ENCODE data around the gene LYPD8.

LYPD8 gene

GRCh38 chr1:248756636-248757035, 1.1 kb upstream of the LYPD8 start:
- Histone ChIP-seq H3K27ac (ENCODE audit: low read length) (no peak overlapping the region), H3K4me3 (ENCODE audit: low read length) (no peak overlapping the region), H3K36me3 (ENCODE audit: insufficient read depth, low read depth, low read length) (no peaks in the 10 kb centered on the region), H3K9me3 (ENCODE audit: insufficient read depth, low read depth, low read length) (peaks cover 95% of the 10 kb centered on the region), H3K27me3 (ENCODE audit: insufficient read depth, low read length) (no peaks in the 10 kb centered on the region), H3K4me1 (ENCODE audit: insufficient read depth, low read length) (no peaks in the 10 kb centered on the region), H3K9ac (ENCODE audit: low read depth, low read length) (no peak overlapping the region)

- H3K4me3 ChIP-seq (ENCODE audit: low read length) = no peak overlapping the region
- H3K36me3 ChIP-seq (ENCODE audit: insufficient read depth, low read depth, low read length) = no peaks in the 10 kb centered on the region
- no peaks in the 10 kb centered on the region for H3K4me1 ChIP-seq (ENCODE audit: insufficient read depth, low read length)
- no peak overlapping the region for H3K9ac ChIP-seq (ENCODE audit: low read depth, low read length)
- H3K27ac ChIP-seq (ENCODE audit: low read length) = no peak overlapping the region
- H3K9me3 ChIP-seq (ENCODE audit: insufficient read depth, low read depth, low read length) = peaks cover 95% of the 10 kb centered on the region
- no peaks in the 10 kb centered on the region for H3K27me3 ChIP-seq (ENCODE audit: insufficient read depth, low read length)
Measured at GRCh38 chr1:248756151-248756550, 592 bp upstream of the LYPD8 start.

GRCh38 chr1:248753708-248754280, 1.8 kb downstream of the LYPD8 start:
- Histone ChIP-seq H3K9me3 (ENCODE audit: insufficient read depth, low read depth, low read length) (peaks cover 98% of the 10 kb centered on the region), H3K27ac (ENCODE audit: low read length) (no peak overlapping the region), H3K9ac (ENCODE audit: low read depth, low read length) (no peak overlapping the region), H3K4me3 (ENCODE audit: low read length) (peak overlapping the region; percentile 50), H3K4me1 (ENCODE audit: insufficient read depth, low read length) (no peaks in the 10 kb centered on the region), H3K36me3 (ENCODE audit: insufficient read depth, low read depth, low read length) (no peaks in the 10 kb centered on the region), H3K27me3 (ENCODE audit: insufficient read depth, low read length) (no peaks in the 10 kb centered on the region)

GRCh38 chr1:248753029-248753594, 2.4 kb downstream of the LYPD8 start:
- Histone ChIP-seq H3K4me3 (ENCODE audit: low read length) (peak overlapping the region; percentile 50), H3K27me3 (ENCODE audit: insufficient read depth, low read length) (no peaks in the 10 kb centered on the region), H3K27ac (ENCODE audit: low read length) (no peak overlapping the region), H3K9me3 (ENCODE audit: insufficient read depth, low read depth, low read length) (peaks cover 96% of the 10 kb centered on the region), H3K36me3 (ENCODE audit: insufficient read depth, low read depth, low read length) (no peaks in the 10 kb centered on the region), H3K9ac (ENCODE audit: low read depth, low read length) (no peak overlapping the region), H3K4me1 (ENCODE audit: insufficient read depth, low read length) (no peaks in the 10 kb centered on the region)

- Histone ChIP-seq H3K36me3 (ENCODE audit: insufficient read depth, low read depth, low read length) (no peaks in the 10 kb centered on the region), H3K27ac (ENCODE audit: low read length) (no peak overlapping the region), H3K4me3 (ENCODE audit: low read length) (peak overlapping the region; percentile 50; the same call in 1 of the 2 replicates), H3K9ac (ENCODE audit: low read depth, low read length) (no peak overlapping the region), H3K9me3 (ENCODE audit: insufficient read depth, low read depth, low read length) (peaks cover 90% of the 10 kb centered on the region), H3K4me1 (ENCODE audit: insufficient read depth, low read length) (no peaks in the 10 kb centered on the region), H3K27me3 (ENCODE audit: insufficient read depth, low read length) (no peaks in the 10 kb centered on the region)
Measured at GRCh38 chr1:248752161-248753028, 3.2 kb downstream of the LYPD8 start.

- H3K36me3 ChIP-seq (ENCODE audit: insufficient read depth, low read depth, low read length) = no peaks in the 10 kb centered on the region
- H3K4me1 ChIP-seq (ENCODE audit: insufficient read depth, low read length) = no peaks in the 10 kb centered on the region
- no peak overlapping the region for H3K27ac ChIP-seq (ENCODE audit: low read length)
- peaks cover 82% of the 10 kb centered on the region for H3K9me3 ChIP-seq (ENCODE audit: insufficient read depth, low read depth, low read length)
- H3K27me3 ChIP-seq (ENCODE audit: insufficient read depth, low read length) = no peaks in the 10 kb centered on the region
- no peak overlapping the region for H3K4me3 ChIP-seq (ENCODE audit: low read length)
- no peak overlapping the region for H3K9ac ChIP-seq (ENCODE audit: low read depth, low read length)
Measured at GRCh38 chr1:248751635-248752034, 3.9 kb downstream of the LYPD8 start.

- Histone ChIP-seq H3K4me3 (ENCODE audit: low read length) (no peak overlapping the region), H3K9ac (ENCODE audit: low read depth, low read length) (no peak overlapping the region), H3K36me3 (ENCODE audit: insufficient read depth, low read depth, low read length) (no peaks in the 10 kb centered on the region), H3K27ac (ENCODE audit: low read length) (no peak overlapping the region), H3K9me3 (ENCODE audit: insufficient read depth, low read depth, low read length) (peaks cover 79% of the 10 kb centered on the region), H3K4me1 (ENCODE audit: insufficient read depth, low read length) (no peaks in the 10 kb centered on the region), H3K27me3 (ENCODE audit: insufficient read depth, low read length) (no peaks in the 10 kb centered on the region)
Measured at GRCh38 chr1:248751142-248751541, 4.4 kb downstream of the LYPD8 start.

GRCh38 chr1:248750496-248750895, 5.1 kb downstream of the LYPD8 start:
- Histone ChIP-seq H3K4me3 (ENCODE audit: low read length) (no peak overlapping the region), H3K9ac (ENCODE audit: low read depth, low read length) (no peak overlapping the region), H3K9me3 (ENCODE audit: insufficient read depth, low read depth, low read length) (peaks cover 79% of the 10 kb centered on the region), H3K27ac (ENCODE audit: low read length) (no peak overlapping the region), H3K4me1 (ENCODE audit: insufficient read depth, low read length) (no peaks in the 10 kb centered on the region), H3K36me3 (ENCODE audit: insufficient read depth, low read depth, low read length) (no peaks in the 10 kb centered on the region), H3K27me3 (ENCODE audit: insufficient read depth, low read length) (no peaks in the 10 kb centered on the region)

- Histone ChIP-seq H3K4me1 (ENCODE audit: insufficient read depth, low read length) (no peaks in the 10 kb centered on the region), H3K27me3 (ENCODE audit: insufficient read depth, low read length) (no peaks in the 10 kb centered on the region), H3K9ac (ENCODE audit: low read depth, low read length) (no peak overlapping the region), H3K4me3 (ENCODE audit: low read length) (no peak overlapping the region), H3K27ac (ENCODE audit: low read length) (no peak overlapping the region), H3K36me3 (ENCODE audit: insufficient read depth, low read depth, low read length) (no peaks in the 10 kb centered on the region), H3K9me3 (ENCODE audit: insufficient read depth, low read depth, low read length) (peaks cover 78% of the 10 kb centered on the region)
Measured at GRCh38 chr1:248748211-248748610, 7.3 kb downstream of the LYPD8 start.

- peaks cover 93% of the 10 kb centered on the region for H3K9me3 ChIP-seq (ENCODE audit: insufficient read depth, low read depth, low read length)
- no peaks in the 10 kb centered on the region for H3K36me3 ChIP-seq (ENCODE audit: insufficient read depth, low read depth, low read length)
- no peak overlapping the region for H3K4me3 ChIP-seq (ENCODE audit: low read length)
- no peak overlapping the region for H3K9ac ChIP-seq (ENCODE audit: low read depth, low read length)
- no peak overlapping the region for H3K27ac ChIP-seq (ENCODE audit: low read length)
- H3K4me1 ChIP-seq (ENCODE audit: insufficient read depth, low read length) = no peaks in the 10 kb centered on the region
- H3K27me3 ChIP-seq (ENCODE audit: insufficient read depth, low read length) = no peaks in the 10 kb centered on the region
Measured at GRCh38 chr1:248740876-248741275, 14.7 kb downstream of the LYPD8 start.

- H3K9ac ChIP-seq (ENCODE audit: low read depth, low read length) = no peak overlapping the region
- H3K27me3 ChIP-seq (ENCODE audit: insufficient read depth, low read length) = no peaks in the 10 kb centered on the region
- H3K36me3 ChIP-seq (ENCODE audit: insufficient read depth, low read depth, low read length) = no peaks in the 10 kb centered on the region
- H3K4me1 ChIP-seq (ENCODE audit: insufficient read depth, low read length) = no peaks in the 10 kb centered on the region
- no peak overlapping the region for H3K4me3 ChIP-seq (ENCODE audit: low read length)
- H3K9me3 ChIP-seq (ENCODE audit: insufficient read depth, low read depth, low read length) = peaks cover 90% of the 10 kb centered on the region
- no peak overlapping the region for H3K27ac ChIP-seq (ENCODE audit: low read length)
Measured at GRCh38 chr1:248739572-248740205, 15.9 kb downstream of the LYPD8 start.

Data from iPS-20b (cell line).